Measurements from ENCODE around the gene VPS25. TPM values are rescaled to one million over a fixed set of nuclear protein-coding genes. Genes with fewer than 3 reads are reported as not detected.

Gene VPS25
- polyA plus RNA-seq, 1 donor from 2014 or later: 133 TPM

DNA sequence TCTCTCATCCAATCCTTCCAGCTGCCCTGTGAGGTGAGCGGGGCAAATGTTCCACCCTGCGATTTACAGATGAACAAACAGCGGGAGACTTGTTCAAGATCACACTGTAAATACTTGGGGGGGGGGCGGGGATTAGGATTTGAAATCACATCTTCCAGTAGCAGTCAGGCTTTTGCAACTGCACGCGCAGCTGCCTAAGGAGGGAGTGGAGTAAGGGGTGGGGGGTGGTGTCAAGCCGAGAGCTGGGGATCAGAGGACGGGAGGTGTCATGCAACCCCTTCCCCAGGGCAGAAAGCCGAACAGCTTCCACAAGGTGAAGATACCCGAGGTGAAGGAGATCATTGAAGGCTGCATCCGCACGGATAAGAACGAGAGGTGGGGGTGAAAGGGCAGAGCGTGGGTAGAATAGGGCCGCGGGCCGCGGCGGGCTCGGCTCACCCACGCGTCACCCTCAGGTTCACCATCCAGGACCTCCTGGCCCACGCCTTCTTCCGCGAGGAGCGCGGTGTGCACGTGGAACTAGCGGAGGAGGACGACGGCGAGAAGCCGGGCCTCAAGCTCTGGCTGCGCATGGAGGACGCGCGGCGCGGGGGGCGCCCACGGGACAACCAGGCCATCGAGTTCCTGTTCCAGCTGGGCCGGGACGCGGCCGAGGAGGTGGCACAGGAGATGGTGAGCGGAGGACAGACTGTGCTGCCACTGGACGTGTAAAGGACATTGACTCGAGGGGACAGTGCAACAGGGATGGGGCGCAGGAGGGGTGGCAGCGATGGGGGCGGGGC is 11.8 kb downstream of the VPS25 start:
- Histone ChIP-seq H3K36me3 (ENCODE audit: insufficient read depth, low read length) (no peaks in the 10 kb centered on the region), H3K9me3 (ENCODE audit: low read length) (no peaks in the 10 kb centered on the region), H3K79me2 (replicated peaks; ENCODE audit: insufficient read depth, low read length) (no peaks in the 10 kb centered on the region), H3K9me2 (ENCODE audit: insufficient read depth, low read length) (no peaks in the 10 kb centered on the region), H4K20me1 (ENCODE audit: insufficient read depth) (no peaks in the 10 kb centered on the region), H3F3A (ENCODE audit: insufficient read depth, low read length, poor library complexity, severe bottlenecking) (no peaks in the 10 kb centered on the region), H3K9ac (ENCODE audit: low read length) (no peak overlapping the region), H3K27me3 (ENCODE audit: insufficient read depth, low read depth, low read length) (peaks cover 34% of the 10 kb centered on the region), H3K4me3 (ENCODE audit: low read length) (no peak overlapping the region), H3K4me2 (ENCODE audit: low read length) (no peak overlapping the region), H3K27ac (ENCODE audit: low read length) (no peak overlapping the region), H2AFZ (ENCODE audit: low read depth, low read length) (no peak overlapping the region)
- TF ChIP-seq RAD21 (conservative IDR thresholded peaks at IDR 0.05) (no peak), EZH2 (IDR thresholded peaks at IDR 0.05; ENCODE audit: borderline replicate concordance, insufficient read depth, low read length, poor library complexity, severe bottlenecking) (no peak), TAF1 (IDR thresholded peaks at IDR 0.05; ENCODE audit: low read depth) (no peak), SMC3 (conservative IDR thresholded peaks at IDR 0.05; ENCODE audit: poor library complexity) (no peak), POLR2AphosphoS5 (IDR thresholded peaks at IDR 0.05) (no peak), MXI1 (conservative IDR thresholded peaks at IDR 0.05; ENCODE audit: poor library complexity, severe bottlenecking) (no peak)
- TF ChIP-seq, protein P1, sequence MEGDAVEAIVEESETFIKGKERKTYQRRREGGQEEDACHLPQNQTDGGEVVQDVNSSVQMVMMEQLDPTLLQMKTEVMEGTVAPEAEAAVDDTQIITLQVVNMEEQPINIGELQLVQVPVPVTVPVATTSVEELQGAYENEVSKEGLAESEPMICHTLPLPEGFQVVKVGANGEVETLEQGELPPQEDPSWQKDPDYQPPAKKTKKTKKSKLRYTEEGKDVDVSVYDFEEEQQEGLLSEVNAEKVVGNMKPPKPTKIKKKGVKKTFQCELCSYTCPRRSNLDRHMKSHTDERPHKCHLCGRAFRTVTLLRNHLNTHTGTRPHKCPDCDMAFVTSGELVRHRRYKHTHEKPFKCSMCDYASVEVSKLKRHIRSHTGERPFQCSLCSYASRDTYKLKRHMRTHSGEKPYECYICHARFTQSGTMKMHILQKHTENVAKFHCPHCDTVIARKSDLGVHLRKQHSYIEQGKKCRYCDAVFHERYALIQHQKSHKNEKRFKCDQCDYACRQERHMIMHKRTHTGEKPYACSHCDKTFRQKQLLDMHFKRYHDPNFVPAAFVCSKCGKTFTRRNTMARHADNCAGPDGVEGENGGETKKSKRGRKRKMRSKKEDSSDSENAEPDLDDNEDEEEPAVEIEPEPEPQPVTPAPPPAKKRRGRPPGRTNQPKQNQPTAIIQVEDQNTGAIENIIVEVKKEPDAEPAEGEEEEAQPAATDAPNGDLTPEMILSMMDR (IDR thresholded peaks at IDR 0.05; ENCODE audit: poor library complexity, severe bottlenecking): no peak
- TF ChIP-seq, protein P2, sequence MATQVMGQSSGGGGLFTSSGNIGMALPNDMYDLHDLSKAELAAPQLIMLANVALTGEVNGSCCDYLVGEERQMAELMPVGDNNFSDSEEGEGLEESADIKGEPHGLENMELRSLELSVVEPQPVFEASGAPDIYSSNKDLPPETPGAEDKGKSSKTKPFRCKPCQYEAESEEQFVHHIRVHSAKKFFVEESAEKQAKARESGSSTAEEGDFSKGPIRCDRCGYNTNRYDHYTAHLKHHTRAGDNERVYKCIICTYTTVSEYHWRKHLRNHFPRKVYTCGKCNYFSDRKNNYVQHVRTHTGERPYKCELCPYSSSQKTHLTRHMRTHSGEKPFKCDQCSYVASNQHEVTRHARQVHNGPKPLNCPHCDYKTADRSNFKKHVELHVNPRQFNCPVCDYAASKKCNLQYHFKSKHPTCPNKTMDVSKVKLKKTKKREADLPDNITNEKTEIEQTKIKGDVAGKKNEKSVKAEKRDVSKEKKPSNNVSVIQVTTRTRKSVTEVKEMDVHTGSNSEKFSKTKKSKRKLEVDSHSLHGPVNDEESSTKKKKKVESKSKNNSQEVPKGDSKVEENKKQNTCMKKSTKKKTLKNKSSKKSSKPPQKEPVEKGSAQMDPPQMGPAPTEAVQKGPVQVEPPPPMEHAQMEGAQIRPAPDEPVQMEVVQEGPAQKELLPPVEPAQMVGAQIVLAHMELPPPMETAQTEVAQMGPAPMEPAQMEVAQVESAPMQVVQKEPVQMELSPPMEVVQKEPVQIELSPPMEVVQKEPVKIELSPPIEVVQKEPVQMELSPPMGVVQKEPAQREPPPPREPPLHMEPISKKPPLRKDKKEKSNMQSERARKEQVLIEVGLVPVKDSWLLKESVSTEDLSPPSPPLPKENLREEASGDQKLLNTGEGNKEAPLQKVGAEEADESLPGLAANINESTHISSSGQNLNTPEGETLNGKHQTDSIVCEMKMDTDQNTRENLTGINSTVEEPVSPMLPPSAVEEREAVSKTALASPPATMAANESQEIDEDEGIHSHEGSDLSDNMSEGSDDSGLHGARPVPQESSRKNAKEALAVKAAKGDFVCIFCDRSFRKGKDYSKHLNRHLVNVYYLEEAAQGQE (IDR thresholded peaks at IDR 0.05; ENCODE audit: borderline replicate concordance): no peak

DNA sequence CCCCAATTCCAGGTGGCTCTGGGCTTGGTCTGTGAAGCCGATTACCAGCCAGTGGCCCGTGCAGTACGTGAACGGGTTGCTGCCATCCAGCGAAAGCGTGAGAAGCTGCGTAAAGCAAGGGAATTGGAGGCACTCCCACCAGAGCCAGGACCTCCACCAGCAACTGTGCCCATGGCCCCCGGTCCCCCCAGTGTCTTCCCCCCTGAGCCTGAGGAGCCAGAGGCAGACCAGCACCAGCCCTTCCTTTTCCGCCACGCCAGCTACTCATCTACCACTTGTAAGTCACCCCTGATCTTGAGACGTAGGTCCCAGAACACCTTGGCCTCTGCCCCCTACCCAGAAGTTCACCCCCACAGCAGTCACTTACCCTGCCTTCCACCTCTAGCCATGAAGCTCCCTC is 14.0 kb downstream of the VPS25 start:
- Histone ChIP-seq H3F3A (ENCODE audit: insufficient read depth, low read length, poor library complexity, severe bottlenecking) (no peaks in the 10 kb centered on the region), H3K27ac (ENCODE audit: low read length) (no peak overlapping the region)
- TF ChIP-seq TAF1 (IDR thresholded peaks at IDR 0.05; ENCODE audit: low read depth): no peak
- TF ChIP-seq, protein P2 (IDR thresholded peaks at IDR 0.05; ENCODE audit: borderline replicate concordance): no peak
- TF ChIP-seq, protein P1 (IDR thresholded peaks at IDR 0.05; ENCODE audit: poor library complexity, severe bottlenecking): no peak
- no peak for TF ChIP-seq POLR2AphosphoS5 (IDR thresholded peaks at IDR 0.05)
- TF ChIP-seq MXI1 (conservative IDR thresholded peaks at IDR 0.05; ENCODE audit: poor library complexity, severe bottlenecking): no peak
- no peak for TF ChIP-seq SMC3 (conservative IDR thresholded peaks at IDR 0.05; ENCODE audit: poor library complexity)
- no peak for TF ChIP-seq RAD21 (conservative IDR thresholded peaks at IDR 0.05)
- no peak for TF ChIP-seq EP300 (conservative IDR thresholded peaks at IDR 0.05; ENCODE audit: poor library complexity, severe bottlenecking)
- TF ChIP-seq EZH2 (IDR thresholded peaks at IDR 0.05; ENCODE audit: borderline replicate concordance, insufficient read depth, low read length, poor library complexity, severe bottlenecking): no peak

More for the DNA sequence above, 14.0 kb downstream of the VPS25 start:
- H3K9me2 ChIP-seq (ENCODE audit: insufficient read depth, low read length): no peaks in the 10 kb centered on the region
- H3K4me3 ChIP-seq (ENCODE audit: low read length): no peak overlapping the region
- H4K20me1 ChIP-seq (ENCODE audit: insufficient read depth): no peaks in the 10 kb centered on the region
- no peak overlapping the region for H3K9ac ChIP-seq (ENCODE audit: low read length)
- H3K27me3 ChIP-seq (ENCODE audit: insufficient read depth, low read depth, low read length): peaks cover 13% of the 10 kb centered on the region
- H3K36me3 ChIP-seq (ENCODE audit: insufficient read depth, low read length): no peaks in the 10 kb centered on the region
- no peaks in the 10 kb centered on the region for H3K79me2 ChIP-seq (replicated peaks; ENCODE audit: insufficient read depth, low read length)
- H3K9me3 ChIP-seq (ENCODE audit: low read length): no peaks in the 10 kb centered on the region
- no peak overlapping the region for H2AFZ ChIP-seq (ENCODE audit: low read depth, low read length)
- no peak overlapping the region for H3K4me2 ChIP-seq (ENCODE audit: low read length)
